ENCODE measurements around the gene UBE2D2. TPM values are rescaled to one million over a fixed set of nuclear protein-coding genes. Genes with fewer than 3 reads are reported as not detected.

UBE2D2 gene
- total and polyA plus RNA-seq, 11 donors, result 84.6 to 148 (median 128) TPM

DNA sequence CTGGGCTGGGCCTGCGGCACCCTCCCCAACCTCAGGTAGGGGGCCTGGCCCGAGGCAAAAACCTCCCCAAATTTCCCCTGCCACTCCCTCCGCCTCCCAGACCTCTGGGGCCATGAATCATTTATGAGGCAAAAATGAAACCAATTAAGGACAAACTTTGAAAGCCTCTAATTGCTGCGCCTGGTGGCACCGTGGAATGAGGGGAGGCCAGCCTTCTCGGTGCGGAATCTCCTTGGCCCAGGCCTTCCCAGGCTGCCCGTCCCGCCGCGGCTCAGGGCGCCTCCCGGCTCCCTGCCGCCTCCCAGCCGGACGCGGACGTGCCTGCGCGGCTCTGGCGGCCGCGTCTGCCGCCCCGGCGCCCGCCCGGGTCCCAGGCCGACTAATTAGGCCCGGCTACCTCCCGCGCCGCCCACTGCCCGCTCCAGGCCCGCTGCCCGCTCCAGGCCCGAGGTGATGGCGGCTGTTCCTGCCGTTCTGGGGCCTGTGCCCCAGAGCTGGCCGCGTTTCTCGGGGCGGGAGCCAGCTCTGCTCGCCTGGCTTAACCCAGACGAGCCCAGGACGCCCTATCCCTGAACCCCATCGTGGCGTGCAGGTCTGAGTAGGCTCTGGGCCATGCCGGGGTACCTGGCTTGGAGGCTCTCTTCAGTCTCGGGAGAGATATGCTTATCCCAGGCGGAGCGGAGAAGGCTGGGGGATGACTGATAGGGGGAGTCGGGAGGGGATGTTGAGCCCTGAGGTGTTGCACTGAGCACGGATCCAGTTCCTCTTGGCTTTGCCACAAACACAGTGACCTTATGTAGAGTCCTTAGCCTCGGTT lies 107.1 kb downstream of the UBE2D2 start:
- no peaks in the 10 kb centered on the region for H3K9me3 ChIP-seq
- DNase-seq, result peak in 4 of 5 donors; percentile 48 to 67 (median 53)
- intact Hi-C loops (cut with DNase I), result loop anchor here in 1 of 10 donors (1.0 kb wide), 1 partner anchor 18 kb away; no protein-coding TSS in a partner anchor
- 3 to 10% (median 8%) methylated on average over 10 to 55 of the region's 55 CpGs for whole genome bisulfite sequencing, 4 donors
- H3K4me3 ChIP-seq, result peak overlapping the region; percentile 19 to 67 (median 60)
- peak overlapping the region; percentile 93 to 98 (median 95) for H3K27ac ChIP-seq
- TF ChIP-seq POLR2A (IDR thresholded peaks at IDR 0.05), result no peak
- TF ChIP-seq, protein P1, sequence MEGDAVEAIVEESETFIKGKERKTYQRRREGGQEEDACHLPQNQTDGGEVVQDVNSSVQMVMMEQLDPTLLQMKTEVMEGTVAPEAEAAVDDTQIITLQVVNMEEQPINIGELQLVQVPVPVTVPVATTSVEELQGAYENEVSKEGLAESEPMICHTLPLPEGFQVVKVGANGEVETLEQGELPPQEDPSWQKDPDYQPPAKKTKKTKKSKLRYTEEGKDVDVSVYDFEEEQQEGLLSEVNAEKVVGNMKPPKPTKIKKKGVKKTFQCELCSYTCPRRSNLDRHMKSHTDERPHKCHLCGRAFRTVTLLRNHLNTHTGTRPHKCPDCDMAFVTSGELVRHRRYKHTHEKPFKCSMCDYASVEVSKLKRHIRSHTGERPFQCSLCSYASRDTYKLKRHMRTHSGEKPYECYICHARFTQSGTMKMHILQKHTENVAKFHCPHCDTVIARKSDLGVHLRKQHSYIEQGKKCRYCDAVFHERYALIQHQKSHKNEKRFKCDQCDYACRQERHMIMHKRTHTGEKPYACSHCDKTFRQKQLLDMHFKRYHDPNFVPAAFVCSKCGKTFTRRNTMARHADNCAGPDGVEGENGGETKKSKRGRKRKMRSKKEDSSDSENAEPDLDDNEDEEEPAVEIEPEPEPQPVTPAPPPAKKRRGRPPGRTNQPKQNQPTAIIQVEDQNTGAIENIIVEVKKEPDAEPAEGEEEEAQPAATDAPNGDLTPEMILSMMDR (IDR thresholded peaks at IDR 0.05), result no peak
- peaks cover 0 to 4% (median 0%) of the 10 kb centered on the region in 9 donors for H3K36me3 ChIP-seq
- peak; percentile 15 to 33 (median 20) for ATAC-seq
- H3K4me1 ChIP-seq, result peaks cover 12 to 100% (median 89%) of the 10 kb centered on the region in 12 donors
- H3K27me3 ChIP-seq, result no peaks in the 10 kb centered on the region

DNA sequence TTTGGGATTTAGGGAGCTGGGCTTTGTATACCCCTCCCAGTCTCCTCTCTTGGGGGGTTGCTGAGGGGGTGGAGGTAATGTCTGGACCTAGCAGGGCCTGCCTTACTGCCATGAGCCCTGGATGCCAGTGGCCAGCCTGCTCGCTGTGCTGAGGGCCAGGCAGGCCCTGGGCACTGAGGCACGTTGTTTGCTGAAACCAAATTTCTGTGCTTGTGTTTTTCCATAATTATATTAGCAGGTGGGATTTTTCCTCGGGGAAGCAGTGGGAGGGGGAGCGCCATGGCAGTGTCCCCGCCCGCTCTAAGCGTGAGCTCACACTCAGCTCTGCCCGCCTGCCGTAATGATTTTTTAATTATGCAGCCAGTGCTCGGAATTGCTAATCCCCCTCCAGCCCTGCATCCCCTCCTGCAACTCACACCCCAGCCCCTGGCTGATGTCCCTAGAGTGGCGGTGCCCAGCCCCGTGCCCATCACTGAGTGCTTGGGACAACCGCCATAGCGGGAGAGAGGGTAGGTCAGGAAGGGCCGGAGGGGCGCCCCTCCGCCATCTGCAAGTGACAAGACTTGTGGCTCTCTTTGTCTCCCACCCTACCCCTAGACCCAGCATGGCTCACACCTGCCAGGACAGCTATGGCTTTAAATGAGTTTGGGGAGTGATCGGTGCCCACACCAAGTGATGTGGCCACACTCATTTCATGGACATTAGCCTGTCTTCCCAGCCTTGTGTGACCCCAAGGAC lies 108.0 kb downstream of the UBE2D2 start:
- DNase-seq (no peak), ATAC-seq (peak in 3 of 4 donors; percentile 0 to 9 (median 4))
- Histone ChIP-seq H3K9me3 (no peaks in the 10 kb centered on the region), H3K4me1 (peaks cover 12 to 100% (median 91%) of the 10 kb centered on the region in 12 donors), H3K27ac (peak overlapping the region; percentile 93 to 98 (median 95)), H3K27me3 (no peaks in the 10 kb centered on the region), H3K4me3 (peak overlapping the region in 11 of 12 donors; percentile 20 to 67 (median 60)), H3K36me3 (peaks cover 0 to 4% (median 0%) of the 10 kb centered on the region in 9 donors)
- 37 to 49% (median 41%) methylated on average over 18 of the region's 18 CpGs for WGBS, 4 donors
- TF ChIP-seq, protein P1 (IDR thresholded peaks at IDR 0.05), result no peak
- TF ChIP-seq POLR2A (IDR thresholded peaks at IDR 0.05), result no peak
- intact Hi-C loops (cut with DNase I), result loop anchor here in 1 of 10 donors (1.0 kb wide), 1 partner anchor 19 kb away; no protein-coding TSS in a partner anchor

GRCh38 chr5:139669662-139670368 lies 108.7 kb downstream of the UBE2D2 start:
- intact Hi-C loops (cut with DNase I), result loop anchor here in 2 of 10 donors (2.0 kb wide), 2 partner anchors 19 to 33 kb away; no protein-coding TSS in a partner anchor
- H3K4me1 ChIP-seq, result peaks cover 15 to 100% (median 91%) of the 10 kb centered on the region in 12 donors
- no peaks in the 10 kb centered on the region for H3K36me3 ChIP-seq
- peak in 1 of 2 donors; percentile 7 for TF ChIP-seq POLR2A (IDR thresholded peaks at IDR 0.05)
- TF ChIP-seq, protein P1 (IDR thresholded peaks at IDR 0.05), result no peak
- no peaks in the 10 kb centered on the region for H3K27me3 ChIP-seq
- H3K4me3 ChIP-seq, result peak overlapping the region in 11 of 12 donors; percentile 5 to 67 (median 60)
- H3K9me3 ChIP-seq, result no peaks in the 10 kb centered on the region
- DNase-seq (peak in 4 of 5 donors; percentile 64 to 79 (median 70)), ATAC-seq (peak; percentile 15 to 60 (median 18))
- peak overlapping the region; percentile 93 to 98 (median 95) for H3K27ac ChIP-seq
- 8 to 22% (median 20%) methylated on average over 21 to 23 of the region's 23 CpGs for WGBS, 4 donors

Measured in heart left ventricle (tissue), 16 donors.